ENCODE measurements around the gene CCDC60.
A peak's percentile ranks its signal among the peaks of the same experiment; 100 is the strongest.

Gene CCDC60

DNA sequence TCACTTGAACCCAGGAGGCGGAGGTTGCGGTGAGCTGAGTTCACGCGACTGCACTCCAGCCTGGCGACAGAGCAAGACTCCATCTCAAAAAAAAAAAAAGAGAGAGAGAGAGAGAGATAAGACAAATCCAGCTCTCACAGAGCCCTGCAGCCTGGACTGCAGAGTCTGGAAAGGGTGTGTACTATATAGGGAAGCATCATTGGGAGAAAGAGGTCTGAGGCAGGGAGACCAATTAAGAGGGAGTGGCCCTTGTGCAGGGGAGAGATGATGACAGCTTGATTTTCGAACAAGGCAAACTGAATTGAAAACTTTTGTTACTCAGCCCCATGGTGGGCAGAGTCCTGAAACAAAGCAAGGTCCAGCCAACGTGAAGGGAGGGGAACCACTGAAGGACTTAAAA lies 116.2 kb downstream of the CCDC60 start:
- no peak for DNase-seq

DNA sequence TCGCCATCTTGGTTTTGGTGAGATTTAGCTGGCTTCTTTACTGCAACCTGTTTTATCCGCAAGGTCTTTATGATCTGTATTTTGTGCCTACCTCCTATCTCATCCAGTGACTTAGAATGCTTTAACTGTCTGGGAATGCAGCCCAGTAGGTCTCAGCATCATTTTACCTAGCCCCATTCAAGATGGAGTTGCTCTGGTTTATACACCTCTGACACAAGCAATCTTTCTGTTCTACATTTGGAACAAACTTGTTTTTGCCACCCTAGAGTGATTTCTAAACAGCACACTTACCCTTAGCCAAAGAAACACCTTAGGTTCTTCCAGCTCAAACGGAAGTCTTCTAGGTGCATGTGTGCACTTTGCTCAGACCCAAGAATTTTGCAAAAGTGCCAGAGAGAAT lies 122.3 kb downstream of the CCDC60 start:
- DNase-seq = no peak

DNA sequence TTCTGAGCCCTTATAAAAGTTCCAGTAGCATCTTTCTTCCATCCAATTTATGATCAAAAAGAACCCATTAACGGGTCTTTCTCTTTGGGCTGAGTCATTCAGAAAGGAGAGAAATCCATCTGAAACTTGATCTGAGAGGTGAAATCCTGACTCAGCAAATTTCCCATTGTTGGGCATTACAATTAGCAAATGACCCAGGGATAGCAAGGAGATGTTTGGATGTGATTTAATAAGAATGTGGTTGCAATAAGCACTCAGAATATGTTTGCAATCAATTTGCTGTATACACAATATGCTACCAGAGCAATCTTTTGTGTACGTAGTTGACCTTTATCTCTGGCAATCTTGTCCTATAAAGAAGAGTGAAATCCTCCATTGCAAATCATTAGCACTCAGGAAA lies 122.7 kb downstream of the CCDC60 start:
- DNase-seq = no peak

DNA sequence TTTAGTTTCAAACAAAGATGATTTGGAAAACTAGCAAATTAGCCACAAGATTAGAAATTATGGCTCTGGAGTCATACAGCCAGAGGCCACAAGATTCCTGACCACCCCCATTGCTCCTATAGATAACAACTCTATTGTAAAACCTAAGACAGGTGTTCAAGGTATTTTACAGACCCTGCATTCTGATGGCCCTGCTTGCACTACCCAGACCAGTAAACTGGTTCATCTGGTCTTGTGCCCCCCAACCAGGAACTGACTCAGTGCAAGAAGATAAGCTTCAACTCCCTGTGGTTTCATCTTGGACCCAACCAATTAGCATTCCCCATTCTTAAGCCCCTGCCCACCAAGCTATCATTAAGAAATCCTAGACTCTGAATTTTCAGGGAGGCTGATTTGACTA lies 125.0 kb downstream of the CCDC60 start:
- DNase-seq = no peak

DNA sequence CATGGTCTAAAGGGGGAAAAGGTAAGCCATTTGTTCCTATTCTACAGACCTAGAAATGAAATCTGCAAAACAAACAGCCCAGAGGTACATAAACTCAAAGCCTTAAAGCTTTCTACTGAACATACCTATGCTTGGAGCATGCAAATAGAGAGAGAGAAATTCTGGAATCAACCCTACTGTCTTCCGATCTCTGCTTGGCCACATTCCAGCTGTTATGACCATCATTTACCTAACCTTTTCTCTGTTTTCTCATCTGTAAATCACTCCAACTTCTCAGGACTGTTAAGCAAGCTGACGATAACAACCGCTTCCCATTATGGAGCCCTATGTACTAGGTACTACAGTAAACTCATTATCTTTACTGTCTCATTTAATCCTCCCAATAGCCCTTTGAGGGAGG lies 126.3 kb downstream of the CCDC60 start:
- no peak for DNase-seq

DNA sequence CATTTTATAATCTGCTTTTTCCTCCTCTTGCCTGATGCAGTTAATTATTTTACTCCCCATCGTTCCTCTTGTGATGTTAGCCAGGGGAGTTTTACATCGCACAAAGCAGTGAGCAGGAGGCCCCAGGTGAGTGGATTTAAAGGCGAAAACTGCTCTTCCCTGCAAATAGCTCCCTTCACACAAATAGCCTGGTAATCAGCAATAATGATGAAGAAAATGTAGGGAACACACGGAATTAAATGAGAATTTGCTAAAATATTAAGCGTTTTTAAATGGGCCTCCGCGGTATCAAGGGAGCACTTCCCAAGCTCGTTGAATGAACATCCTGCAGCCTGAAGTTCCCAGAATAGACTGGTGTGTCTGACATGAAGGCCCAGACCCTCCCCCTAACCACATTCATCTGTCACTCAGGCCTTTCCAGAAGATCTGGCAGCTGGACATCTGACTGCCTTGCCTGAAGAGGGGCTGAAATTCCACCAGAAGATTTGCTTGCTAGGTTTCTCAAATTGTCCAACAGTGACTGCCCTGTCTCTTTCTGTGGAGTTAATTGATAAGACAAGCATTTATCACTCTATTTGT lies 127.2 kb downstream of the CCDC60 start:
- DNase-seq = no peak

DNA sequence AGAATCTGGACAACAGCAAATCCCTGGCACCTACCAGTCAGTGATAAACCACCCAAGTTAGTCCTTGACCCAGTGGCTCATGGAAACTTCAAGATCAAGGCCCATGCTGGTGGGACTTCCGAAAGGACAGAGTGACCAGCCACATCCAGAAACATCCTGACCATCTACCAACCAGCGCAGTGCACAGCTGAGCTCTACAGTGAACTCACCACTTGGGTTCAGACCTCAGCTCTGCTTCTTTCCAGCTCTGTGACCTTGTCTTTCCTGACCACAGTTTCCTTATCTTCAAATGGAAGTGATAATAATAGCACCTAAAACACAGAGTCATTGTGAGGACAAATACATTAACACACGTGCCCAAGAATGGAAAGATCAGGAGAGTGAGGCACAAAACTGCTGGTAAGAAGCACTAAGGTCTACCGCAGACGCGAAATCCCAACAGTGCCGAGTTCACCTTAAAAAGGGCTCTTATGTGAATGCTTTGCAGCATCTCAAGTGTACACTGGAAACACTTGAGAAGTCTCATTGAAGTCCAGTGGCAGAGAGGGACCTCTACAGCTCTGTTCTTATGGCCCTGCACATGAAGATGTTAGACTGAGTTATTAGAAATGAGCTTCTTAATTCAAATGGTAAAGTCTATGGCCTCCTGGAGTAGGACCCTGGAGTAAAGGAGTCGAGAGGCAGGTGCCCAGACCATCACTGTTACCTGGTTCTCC lies 128.8 kb downstream of the CCDC60 start:
- no peak for DNase-seq

DNA sequence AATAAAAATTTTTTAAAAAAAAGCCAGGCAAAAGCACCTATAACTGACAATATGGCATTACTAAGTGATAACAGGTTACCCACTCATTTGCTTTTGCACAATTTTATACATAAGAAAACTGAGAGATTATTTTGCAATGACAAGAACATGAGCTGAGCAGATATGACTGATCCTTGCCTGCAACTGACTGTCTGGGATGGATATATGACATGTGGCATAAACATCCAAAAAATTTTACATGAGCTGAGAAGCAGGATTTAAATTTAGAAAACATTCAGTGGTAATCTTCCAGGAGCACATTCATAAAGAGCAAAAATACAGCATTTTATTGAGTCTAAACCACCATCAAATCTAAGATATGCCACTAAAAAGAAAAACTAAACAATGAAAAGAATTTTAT lies 133.8 kb downstream of the CCDC60 start:
- no peak for DNase-seq

DNA sequence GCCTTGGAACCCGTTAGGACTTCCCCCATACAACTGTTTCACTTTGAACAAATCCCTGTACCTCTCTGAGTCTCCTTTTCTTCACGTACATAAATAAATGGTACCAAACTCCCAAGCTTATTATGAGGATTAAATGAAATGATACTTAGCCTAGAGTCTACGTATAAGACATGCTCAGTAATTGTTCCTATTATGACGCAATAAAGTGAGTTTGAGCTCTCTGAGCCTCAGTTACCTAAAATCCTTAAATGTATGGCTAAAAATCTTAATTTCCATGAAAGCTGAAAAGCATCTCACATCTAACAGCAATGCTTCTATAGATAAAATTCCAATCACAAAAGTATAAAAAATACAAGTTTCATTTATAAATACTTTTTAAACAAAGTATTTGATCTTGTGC lies 141.1 kb downstream of the CCDC60 start:
- no peak for DNase-seq

DNA sequence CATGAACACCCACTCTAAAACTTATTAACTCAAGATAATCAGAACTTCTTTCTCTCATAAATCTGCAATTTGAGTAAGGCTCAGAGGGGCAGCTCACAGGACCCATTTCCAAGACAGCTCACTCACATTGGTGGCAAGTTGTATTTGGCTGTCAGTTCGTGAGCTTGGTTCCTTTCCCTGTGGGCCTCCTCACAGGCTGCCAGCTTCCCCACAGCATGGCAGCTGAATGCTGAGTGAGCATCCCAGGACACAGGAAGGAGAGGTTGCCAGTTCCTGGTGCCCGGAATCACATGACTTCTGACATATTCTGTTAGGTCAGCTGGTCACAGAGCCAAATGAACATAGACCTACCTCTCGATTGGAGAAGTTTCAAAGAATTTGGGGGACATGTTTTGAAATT lies 142.4 kb downstream of the CCDC60 start:
- DNase-seq = no peak

DNA sequence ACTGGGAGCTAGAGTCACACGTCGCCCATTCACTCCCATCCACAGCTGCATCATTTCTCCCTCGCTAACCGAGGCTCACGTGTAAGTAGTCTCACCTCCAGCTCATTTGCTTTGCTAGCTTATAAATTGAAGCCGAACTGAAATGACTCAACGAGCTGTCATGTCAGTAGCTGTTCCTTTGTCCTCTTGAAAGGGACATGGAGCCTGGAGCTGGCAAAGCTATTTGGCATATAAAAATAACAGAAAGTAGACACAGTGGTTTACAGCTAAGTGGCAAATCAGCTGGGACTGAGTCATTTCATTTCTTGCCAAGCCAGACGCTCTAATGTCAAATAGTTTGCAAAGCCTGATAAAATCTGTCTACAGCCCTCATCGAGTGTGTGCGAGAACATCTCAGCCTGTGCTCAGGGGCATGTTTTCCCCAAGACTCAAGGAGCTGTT lies 144.6 kb downstream of the CCDC60 start:
- no peak for DNase-seq

DNA sequence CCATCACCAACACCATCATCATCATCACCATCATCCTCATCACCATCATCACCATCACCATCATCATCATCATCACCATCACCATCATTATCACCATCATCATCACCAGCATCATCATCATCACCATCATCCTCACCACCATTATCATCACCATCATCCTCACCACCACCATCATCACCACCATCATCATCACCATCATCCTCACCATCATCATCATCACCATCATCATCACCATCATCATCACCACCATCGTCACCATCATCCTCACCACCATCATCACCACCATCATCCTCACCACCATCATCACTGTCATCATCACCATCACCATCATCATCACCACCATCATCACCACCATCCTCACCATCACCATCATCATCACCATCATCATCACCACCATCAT lies 146.0 kb downstream of the CCDC60 start:
- no peak for DNase-seq

DNA sequence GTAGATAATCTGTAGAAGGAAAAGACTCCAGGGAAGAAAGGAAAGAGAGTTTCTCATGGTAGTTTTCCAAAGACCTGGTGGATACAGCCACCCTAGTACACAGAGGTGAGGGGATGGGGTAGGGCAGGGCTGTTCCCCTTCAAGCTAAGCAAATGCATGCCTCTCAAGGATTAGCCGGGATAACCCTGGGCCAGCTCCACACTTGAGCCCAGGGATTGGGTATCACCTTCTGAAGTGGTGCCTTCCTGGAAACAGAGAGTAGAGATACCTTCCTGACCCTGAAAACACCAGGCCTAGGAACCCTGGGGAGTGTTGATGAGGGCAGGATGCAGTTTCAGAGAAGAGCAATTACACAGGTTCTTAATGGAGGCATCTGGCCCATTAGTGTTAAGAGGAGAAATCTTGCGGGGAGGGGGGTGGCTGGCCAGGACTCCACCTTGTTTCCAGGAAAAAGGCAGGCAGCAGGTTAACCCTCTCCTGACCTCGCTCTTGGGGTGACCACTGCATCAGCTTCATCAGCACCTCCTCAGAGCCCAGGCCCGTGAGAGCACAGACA lies 152.1 kb downstream of the CCDC60 start:
- no peak for DNase-seq

DNA sequence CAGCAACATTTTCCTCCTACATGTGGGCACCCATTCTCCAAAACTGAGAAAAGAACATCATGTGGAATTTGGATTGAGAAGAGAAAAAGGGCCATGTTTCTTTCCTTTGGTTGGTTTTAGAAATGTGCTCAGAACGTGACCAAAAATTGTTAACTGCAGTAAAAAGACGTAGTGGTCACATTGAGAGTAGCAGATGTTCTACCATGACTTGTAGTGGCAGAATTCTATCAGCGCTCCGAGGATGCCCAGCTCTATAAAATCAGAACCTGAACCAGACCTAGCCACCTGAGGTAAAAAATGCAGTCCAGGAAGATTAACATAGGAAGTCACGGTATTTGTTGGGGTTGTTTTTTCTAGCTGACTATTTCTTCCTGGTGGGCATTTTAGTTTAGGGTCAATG lies 157.3 kb downstream of the CCDC60 start:
- DNase-seq = no peak

DNA sequence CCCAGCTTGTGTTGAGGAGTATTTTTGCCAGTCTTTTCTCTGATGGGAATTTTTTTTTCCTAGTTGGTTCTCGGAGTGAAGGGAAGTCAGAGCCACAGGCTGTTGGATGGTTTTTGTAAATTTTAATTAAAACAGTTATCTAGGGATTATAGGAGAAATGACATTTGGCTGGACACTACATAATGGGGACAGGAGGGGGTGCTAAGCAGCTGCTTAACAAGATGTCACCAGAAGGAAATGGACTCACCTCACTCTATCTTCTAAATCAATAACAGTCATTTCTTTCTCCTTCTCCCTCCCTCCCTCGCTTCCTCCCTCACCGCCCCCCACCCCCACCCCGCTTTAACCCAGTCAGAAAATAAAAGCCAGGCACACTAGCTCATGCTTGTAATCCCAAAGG lies 165.7 kb downstream of the CCDC60 start:
- DNase-seq = no peak

DNA sequence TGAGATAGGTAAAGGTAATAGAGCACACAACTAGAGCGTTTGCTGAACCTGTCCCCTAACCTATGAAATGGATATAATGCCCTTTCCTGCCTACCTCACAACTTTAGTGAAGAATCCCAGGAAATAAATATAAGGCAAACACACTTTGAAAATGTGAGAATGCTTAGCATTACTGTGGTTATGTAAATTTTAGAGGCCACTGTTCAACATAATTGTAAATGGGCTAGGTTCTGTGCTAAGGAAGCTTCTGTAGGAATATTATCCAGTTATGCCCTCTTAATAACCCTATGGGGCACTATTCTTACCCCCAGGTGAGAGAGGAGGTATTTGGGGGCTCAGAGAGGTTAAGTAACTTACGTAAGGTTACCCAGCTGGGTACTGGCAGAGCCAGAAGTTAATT lies 166.5 kb downstream of the CCDC60 start:
- no peak for DNase-seq

DNA sequence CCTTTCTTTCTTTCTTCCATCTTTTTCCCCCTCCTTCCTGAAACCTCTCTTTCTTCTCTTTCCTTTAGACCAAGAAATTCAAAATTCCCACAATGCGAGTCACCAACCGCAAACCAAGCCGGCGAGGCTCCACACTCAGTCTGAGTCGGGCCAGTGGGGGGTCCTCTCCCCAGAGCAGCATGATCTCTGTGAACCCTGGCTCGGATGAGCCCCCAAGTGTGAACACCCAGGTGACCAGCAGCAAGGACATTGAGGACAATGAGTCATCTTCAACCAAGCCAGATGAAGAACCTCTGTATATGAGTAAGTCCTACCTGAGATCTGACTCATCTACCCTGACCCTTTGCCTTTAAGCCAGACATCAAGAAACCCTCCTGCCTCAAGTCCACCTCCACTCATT lies 170.5 kb downstream of the CCDC60 start:
- DNase-seq = no peak

DNA sequence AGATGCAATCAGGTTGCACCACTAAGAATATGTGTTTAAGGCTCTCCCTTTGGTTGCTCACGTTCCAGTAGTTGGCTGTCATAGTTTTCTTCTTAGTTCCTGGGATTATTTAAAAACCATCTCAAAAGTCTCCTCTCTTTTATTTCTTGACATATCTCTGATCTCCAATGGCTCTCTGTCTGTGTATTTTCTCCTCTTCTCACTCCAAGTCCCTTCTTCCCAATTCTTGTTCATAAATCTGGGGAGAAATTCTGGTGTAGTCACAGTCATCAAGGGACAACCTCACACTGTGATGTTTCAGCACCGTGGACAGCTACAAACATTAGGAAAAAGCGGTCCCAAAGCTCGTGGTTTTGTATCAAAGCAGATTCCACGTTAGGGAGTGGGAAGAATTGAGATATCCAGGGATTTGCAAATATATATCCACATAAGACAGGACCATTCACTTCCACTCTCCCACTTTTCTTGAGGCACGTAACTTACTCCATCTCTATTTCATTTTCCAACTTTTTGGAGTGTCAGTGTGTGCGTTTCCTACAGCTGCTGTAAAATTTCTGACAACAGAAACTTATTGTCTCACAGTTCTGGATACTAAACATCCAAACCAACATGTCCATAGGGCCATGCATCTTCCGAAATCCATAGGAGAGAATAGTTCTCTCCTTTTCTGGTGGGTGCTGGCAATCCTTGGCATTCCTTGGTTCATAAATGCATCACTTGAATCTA lies 178.4 kb downstream of the CCDC60 start:
- DNase-seq = no peak

DNA sequence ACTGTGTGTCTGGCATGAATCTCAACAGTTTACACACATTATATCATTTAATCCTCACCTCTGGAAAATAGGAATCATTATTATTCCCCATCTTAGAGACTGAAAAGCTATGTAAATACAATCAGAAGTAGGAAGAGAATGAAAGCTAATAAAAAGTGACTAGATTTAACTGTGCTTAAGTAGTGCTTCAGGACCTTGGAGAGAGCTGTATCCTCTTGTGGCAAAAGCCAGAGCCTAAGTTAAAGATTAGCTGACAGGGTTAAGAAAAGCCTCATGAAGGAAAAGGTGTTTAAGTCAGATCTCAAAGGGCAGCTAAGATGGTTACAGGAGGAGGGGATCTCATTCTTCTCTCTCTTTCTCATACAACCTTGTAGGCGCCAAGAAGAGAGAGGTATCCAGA lies 193.7 kb downstream of the CCDC60 start:
- no peak for DNase-seq

DNA sequence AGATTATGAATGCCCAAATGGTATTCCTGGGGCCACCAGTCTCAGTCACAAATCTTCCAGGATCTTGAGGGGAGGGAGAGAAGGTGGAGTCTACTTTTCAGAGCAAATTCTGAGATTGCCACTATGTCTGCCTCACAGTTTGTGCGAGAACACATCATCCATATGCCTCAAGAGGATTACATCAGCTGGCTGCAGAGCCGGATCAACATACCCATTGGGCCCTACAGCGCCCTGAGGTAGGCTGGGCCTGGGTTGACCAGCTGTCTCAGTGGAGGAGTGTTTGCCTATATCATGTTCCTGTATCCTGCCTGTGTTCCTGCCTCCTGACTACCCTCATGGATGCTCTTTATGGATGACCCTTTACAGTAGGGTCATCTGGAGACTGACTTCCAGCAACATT lies 205.9 kb downstream of the CCDC60 start:
- DNase-seq = no peak

DNA sequence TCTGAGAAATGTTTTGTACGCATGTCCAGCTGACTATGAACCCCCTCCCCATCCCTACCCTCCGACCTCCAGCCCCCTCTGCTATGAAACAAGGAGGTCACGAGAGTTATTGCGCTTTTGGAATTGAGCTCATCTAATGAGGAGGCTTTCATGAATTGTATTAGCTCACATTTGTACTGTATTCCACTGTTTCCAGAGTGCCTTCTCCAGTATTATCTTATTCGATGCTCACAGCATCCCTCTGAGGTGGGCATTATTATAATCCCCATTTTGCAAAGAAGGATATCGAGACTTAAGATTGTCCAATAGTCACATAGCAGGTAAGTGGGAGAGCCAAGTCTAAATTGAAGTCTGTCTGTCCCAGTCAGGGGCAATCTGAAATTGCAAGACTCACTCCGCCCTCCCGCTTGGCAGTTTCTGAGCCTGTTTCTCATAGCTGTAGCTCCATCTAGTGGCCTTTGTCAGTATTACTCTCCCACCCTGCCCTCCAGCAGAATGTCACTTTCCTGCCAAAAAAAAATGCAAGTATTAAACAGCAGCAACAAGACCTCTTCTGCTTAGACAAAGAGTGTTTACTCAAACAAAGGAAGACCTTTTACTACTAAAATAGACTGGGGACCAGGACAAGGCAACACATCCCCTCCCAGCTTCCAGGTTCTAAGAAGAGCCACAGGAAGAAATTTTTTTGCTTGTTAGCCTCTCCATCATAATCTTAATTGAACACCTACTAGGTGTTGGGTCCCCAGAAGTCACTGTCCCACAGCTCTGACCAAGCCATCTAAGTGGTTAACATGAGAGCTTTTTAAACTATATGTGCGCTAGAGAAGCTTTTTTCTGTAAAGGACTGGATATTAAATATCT lies 210.5 kb downstream of the CCDC60 start:
- DNase-seq = peak; percentile 5 to 56

DNA sequence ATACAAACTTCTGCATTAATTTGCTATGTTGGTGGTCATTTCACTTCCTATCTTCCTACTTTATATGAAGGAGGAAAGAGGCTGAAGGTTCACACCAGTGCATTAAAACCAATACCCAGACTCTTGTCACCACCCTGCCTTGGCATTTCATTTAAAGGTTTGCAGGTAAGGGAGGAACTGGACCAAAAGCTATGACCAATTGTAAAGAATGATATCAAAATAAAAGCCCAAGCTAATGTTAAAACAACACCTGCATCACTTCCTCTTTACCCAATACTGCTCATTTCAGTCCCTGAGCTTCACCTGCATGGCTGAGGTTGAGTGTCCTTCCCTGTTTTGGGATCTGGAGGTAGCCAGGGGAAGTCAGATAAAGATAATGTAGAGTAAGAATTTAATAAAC lies 211.8 kb downstream of the CCDC60 start:
- no peak for DNase-seq

DNA sequence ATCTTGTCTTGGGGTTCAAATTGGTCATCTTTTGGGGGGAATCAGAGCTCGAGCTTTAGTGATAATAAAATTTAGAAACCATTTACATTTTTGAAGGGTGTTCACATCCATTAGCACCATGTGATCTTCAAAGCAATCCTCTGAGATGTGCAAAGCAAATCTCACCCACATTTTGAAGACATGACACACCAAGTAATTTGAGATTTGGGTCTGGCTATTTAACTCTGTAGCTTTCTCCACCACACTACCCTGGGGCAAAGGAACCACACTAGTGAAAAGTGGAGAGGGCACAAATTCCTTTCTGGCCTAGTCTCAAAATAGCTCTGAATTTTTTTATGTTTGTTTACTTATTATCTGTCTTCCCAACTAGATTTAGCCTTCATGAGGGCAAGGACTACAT lies 212.5 kb downstream of the CCDC60 start:
- DNase-seq = no peak
